HG02571 (cell line): Measurements from ENCODE around the gene ZSCAN2.
"Not testable (repeated sequence)": the region's sequence is repeated elsewhere in the genome, so short reads cannot be mapped to it uniquely, and the experiment has no call there.

Source experiments
- ATAC-seq: cut with Tn5 transposase; IDR thresholded peaks from one replicate; pipeline ENCODE4 v1.9.1; 2021; ENCODE audit warnings: mild to moderate bottlenecking, moderate library complexity; ENCODE audit not compliant: unreplicated experiment

ZSCAN2 gene

GRCh38 chr15:84634228-84634837 lies 33.5 kb downstream of the ZSCAN2 start:
- ATAC-seq: no peak

GRCh38 chr15:84638103-84638502 lies 37.3 kb downstream of the ZSCAN2 start:
- no peak for ATAC-seq

- not testable (repeated sequence) for ATAC-seq
These were observed 41.1 kb downstream of the ZSCAN2 start for GRCh38 chr15:84641871-84642270.

GRCh38 chr15:84642640-84643039 lies 41.8 kb downstream of the ZSCAN2 start:
- ATAC-seq: not testable (repeated sequence)

- ATAC-seq: no peak
These were observed 43.0 kb downstream of the ZSCAN2 start for GRCh38 chr15:84643838-84644237.

- no peak for ATAC-seq
These were observed 44.7 kb downstream of the ZSCAN2 start for GRCh38 chr15:84645496-84645895.

- ATAC-seq: no peak
These were observed 45.2 kb downstream of the ZSCAN2 start for GRCh38 chr15:84645997-84646396.

- no peak for ATAC-seq
These were observed 46.9 kb downstream of the ZSCAN2 start for GRCh38 chr15:84647726-84648125.

- ATAC-seq: no peak
These were observed 47.7 kb downstream of the ZSCAN2 start for GRCh38 chr15:84648539-84648938.

- ATAC-seq: no peak
These were observed 48.9 kb downstream of the ZSCAN2 start for GRCh38 chr15:84649706-84650105.

- ATAC-seq: no peak
These were observed 52.7 kb downstream of the ZSCAN2 start for GRCh38 chr15:84653584-84653909.

- peak; percentile 79 for ATAC-seq
These were observed 53.3 kb downstream of the ZSCAN2 start, which contains the start of gene WDR73 for GRCh38 chr15:84653910-84654688. Gene WDR73 (minus strand): TSS chr15:84654283. CDS start chr15:84654274, 9 bp downstream.

GRCh38 chr15:84654689-84655453 lies 54.1 kb downstream of the ZSCAN2 start:
- ATAC-seq: no peak

GRCh38 chr15:84656972-84657371 lies 56.2 kb downstream of the ZSCAN2 start:
- no peak for ATAC-seq

- no peak for ATAC-seq
These were observed 56.9 kb downstream of the ZSCAN2 start for GRCh38 chr15:84657748-84658079.

- peak; percentile 52 for ATAC-seq
These were observed 57.4 kb downstream of the ZSCAN2 start, which contains the start of gene NMB for GRCh38 chr15:84658080-84658787. Gene NMB (minus strand): TSS chr15:84658199. CDS start chr15:84658152, 47 bp downstream.

- no peak for ATAC-seq
These were observed 58.1 kb downstream of the ZSCAN2 start for GRCh38 chr15:84658788-84659411.

- ATAC-seq: no peak
These were observed 59.3 kb downstream of the ZSCAN2 start for GRCh38 chr15:84659904-84660781.

- no peak for ATAC-seq
These were observed 60.2 kb downstream of the ZSCAN2 start for GRCh38 chr15:84661001-84661400.

GRCh38 chr15:84666373-84666772 lies 65.6 kb downstream of the ZSCAN2 start:
- ATAC-seq: no peak
